T-helper 1 cell treated with Interleukin-12 subunit alpha and Interleukin-12 subunit beta and Interleukin-4 antibody, amounts not matched to agents 30 μg/mL and 1 μg/mL, for 36 hours (primary cell): ENCODE data around the gene PIM1.

Experiments used
- H3K27ac Mint-ChIP-seq: one replicate; pipeline ENCODE4 v1.8.0; 2021; ENCODE audit warnings: mild to moderate bottlenecking, mixed read lengths
- H3K27me3 Mint-ChIP-seq: one replicate; pipeline ENCODE4 v1.8.0; 2021; ENCODE audit warnings: low read depth, mixed read lengths
- H3K36me3 Mint-ChIP-seq: one replicate; pipeline ENCODE4 v1.8.0; 2021; ENCODE audit warnings: low read depth, mixed read lengths
- H3K4me1 Mint-ChIP-seq: one replicate; pipeline ENCODE4 v1.8.0; 2021; ENCODE audit warnings: low read depth, mixed read lengths
- H3K4me3 Mint-ChIP-seq: one replicate; pipeline ENCODE4 v1.8.0; 2021; ENCODE audit warnings: mild to moderate bottlenecking, moderate library complexity, mixed read lengths
- H3K9me3 Mint-ChIP-seq: one replicate; pipeline ENCODE4 v1.8.0; 2021; ENCODE audit warnings: mixed read lengths

Gene PIM1

DNA sequence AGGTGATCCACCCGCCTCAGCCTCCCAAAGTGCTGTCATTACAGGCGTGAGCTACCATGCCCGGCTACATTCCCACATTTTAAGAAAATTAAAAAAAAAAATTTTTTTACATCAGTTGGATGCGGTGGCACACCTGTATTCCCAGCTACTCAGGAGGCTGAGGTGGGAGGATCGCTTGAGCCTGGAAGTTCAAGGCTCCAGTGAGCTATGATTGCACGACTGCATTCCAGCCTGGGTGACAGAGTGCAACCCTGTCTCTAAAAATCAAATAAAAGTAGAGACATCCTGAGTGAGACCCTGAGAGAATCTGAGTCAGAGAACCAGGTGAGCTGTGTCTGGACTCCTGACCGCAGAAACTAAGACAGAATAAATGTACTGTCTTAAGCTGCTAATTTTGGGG lies 38.8 kb downstream of the PIM1 start:
- no peaks in the 10 kb centered on the region for H3K9me3 Mint-ChIP-seq
- H3K36me3 Mint-ChIP-seq, result peaks cover 5% of the 10 kb centered on the region
- H3K27me3 Mint-ChIP-seq, result no peaks in the 10 kb centered on the region
- no peak overlapping the region for H3K4me3 Mint-ChIP-seq
- H3K27ac Mint-ChIP-seq, result peak overlapping the region; percentile 94
- H3K4me1 Mint-ChIP-seq, result peaks cover 56% of the 10 kb centered on the region

DNA sequence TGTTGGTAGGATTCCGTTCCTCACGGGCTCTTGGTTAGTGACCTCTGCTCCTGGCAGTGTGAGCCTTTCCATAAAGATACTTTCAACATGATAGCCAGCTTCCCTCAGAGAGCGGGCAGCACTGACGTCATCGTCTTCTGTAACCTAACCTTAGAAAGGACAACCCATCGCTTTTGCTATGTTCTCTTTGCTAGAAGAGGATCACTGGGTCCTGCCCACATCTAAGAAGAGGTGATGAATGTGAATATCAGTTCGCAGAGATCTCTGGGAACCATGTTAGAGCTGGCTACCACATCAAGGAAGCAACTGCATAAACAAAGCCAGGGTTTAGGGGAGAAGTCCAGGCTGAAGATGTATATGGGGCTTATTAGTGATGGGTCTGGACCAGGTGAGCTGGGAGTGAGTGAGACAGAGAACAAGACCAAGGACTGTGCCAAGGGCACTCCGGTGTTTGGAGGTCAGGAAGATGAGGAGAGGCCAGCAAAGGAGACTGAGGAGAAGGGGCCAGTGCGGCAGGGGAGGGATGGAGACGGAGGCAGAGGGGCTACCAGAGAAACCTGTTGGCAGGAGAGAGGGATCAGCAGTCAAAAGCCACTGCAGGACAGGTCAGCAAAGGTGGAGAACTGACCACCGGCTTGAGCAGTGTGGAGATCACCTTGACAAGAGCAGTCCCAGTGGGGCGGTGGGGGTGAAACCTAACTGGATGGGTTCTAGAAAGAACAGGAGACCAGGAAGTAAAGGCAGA lies 39.7 kb downstream of the PIM1 start:
- Mint-ChIP-seq H3K4me1 (peaks cover 50% of the 10 kb centered on the region), H3K9me3 (no peaks in the 10 kb centered on the region), H3K4me3 (peak overlapping the region; percentile 63), H3K36me3 (peaks cover 5% of the 10 kb centered on the region), H3K27ac (peak overlapping the region; percentile 94), H3K27me3 (no peaks in the 10 kb centered on the region)

DNA sequence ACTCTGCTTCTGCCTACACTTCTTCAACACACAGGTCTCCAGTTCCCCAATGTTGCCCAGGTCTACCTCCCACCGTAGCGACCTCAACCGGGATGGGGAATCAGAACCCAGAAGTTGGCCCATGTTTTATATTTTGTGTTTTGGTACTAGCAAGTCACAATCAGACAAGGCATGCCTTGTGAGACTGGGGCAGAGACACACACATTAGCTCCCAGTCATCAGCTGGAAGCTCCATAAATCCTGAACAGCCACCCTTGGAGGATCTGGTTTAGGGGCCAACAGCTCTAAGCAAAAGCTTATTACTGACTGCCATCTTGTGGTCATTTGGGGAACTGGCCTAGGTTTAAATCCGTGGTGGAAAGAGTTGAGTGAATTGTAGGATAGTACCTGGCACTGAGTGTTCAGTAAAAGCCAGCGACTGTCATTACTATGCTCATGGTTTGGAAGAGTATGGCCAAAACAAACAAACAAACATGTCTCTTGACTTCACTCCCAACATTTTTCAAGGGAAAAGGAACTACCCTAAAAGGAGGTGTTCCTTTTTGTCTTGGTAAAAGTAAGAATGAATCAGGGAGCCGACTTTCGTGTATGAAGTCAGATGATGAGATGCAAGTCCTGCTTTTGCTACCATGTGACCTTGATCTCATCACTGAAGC lies 40.5 kb downstream of the PIM1 start:
- peaks cover 47% of the 10 kb centered on the region for H3K4me1 Mint-ChIP-seq
- H3K4me3 Mint-ChIP-seq, result peak overlapping the region; percentile 41
- no peaks in the 10 kb centered on the region for H3K9me3 Mint-ChIP-seq
- peaks cover 5% of the 10 kb centered on the region for H3K36me3 Mint-ChIP-seq
- no peaks in the 10 kb centered on the region for H3K27me3 Mint-ChIP-seq
- peak overlapping the region; percentile 94 for H3K27ac Mint-ChIP-seq

DNA sequence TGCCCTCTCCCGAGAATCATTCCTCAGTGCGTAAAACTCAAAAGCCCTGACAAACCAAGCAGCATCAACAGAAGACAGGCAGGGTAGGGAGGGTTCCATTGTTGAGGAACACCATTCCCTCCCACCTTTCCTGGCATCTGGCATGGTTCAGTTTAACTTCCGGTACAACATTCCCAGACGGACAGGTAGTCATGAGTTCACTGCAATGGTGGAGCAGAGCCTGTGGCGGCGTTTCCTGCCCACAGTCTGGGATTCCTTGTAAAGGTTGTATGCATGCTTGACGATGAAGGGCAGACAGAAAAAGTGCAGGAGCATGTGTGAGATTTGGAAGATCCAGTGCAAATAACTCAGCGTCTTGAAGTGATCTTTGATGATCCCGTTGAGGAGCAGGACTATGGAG lies 42.3 kb downstream of the PIM1 start:
- H3K27me3 Mint-ChIP-seq, result no peaks in the 10 kb centered on the region
- H3K4me3 Mint-ChIP-seq, result no peak overlapping the region
- no peak overlapping the region for H3K27ac Mint-ChIP-seq
- H3K9me3 Mint-ChIP-seq, result no peaks in the 10 kb centered on the region
- peaks cover 5% of the 10 kb centered on the region for H3K36me3 Mint-ChIP-seq
- H3K4me1 Mint-ChIP-seq, result peaks cover 39% of the 10 kb centered on the region

DNA sequence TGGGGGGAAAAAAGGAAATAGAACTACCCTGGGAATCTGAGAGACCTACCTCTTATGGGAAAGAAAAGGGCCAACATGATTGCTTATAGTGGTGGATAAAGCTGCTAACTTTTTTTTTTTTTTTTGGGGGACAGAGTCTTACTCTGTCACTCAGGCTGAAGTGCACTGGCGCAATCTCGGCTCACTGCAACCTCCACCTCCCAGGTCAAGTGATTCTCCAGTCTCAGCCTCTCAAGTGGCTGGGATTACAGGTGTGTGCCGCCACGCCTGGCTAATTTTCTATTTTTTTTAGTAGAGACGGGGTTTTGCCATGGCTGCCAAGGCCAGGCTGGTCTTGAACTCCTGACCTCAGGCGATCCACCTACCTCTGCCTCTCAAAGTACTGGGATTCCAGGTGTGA lies 48.1 kb downstream of the PIM1 start:
- no peak overlapping the region for H3K4me3 Mint-ChIP-seq
- H3K27ac Mint-ChIP-seq, result no peak overlapping the region

DNA sequence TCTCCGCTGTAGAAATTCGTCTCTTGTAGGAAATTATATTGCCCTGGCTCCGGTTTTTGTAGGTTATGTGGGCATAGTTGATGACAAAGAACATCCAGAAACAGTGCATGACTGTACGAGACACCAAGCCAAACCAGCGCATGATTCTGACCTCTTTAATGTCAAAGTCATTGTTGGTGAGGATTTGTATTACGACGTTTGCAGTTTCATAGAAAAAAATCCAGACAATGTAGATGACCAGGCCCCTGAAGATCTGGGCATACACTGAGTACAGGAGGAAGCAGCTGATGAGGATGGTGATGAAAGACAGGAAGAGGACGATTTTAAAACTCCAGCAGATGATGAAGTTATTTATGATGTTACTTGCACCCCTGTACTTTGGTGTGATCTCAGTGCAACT lies 48.6 kb downstream of the PIM1 start:
- Mint-ChIP-seq H3K27me3 (no peaks in the 10 kb centered on the region), H3K4me3 (no peak overlapping the region), H3K9me3 (peaks cover 4% of the 10 kb centered on the region), H3K27ac (no peak overlapping the region), H3K4me1 (peaks cover 39% of the 10 kb centered on the region), H3K36me3 (no peaks in the 10 kb centered on the region)

More for the DNA sequence above, 48.1 kb downstream of the PIM1 start:
- Mint-ChIP-seq H3K36me3 (no peaks in the 10 kb centered on the region), H3K27me3 (no peaks in the 10 kb centered on the region), H3K9me3 (peaks cover 4% of the 10 kb centered on the region), H3K4me1 (peaks cover 38% of the 10 kb centered on the region)

DNA sequence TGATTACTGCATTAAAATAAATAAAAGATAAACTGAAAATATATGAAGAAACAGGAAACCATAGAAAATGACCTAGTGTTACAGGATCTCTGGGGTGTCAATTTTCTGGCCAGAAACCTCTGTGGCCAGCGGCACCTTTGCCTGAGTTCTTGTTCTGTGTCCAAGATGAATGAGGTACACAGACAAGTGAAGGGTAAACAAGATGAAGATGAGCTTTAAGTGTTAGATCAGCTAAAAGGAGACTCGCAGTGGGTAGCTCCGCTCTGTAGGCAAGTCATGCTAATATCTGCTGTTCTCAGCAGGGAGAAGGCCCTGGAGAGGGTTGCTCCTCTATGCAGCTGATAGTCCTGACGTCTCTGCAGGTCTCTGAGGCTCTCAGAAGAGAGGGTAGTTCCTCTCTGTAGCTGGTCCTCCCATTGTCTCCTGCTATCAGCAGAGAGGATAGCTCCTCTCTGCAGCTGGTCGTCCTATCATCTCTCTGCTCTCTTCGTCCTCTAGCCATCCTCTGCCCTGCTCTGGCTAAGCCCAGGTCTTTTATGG lies 51.7 kb downstream of the PIM1 start:
- H3K27me3 Mint-ChIP-seq, result no peaks in the 10 kb centered on the region
- H3K27ac Mint-ChIP-seq, result peak overlapping the region; percentile 78
- peaks cover 4% of the 10 kb centered on the region for H3K9me3 Mint-ChIP-seq
- no peaks in the 10 kb centered on the region for H3K36me3 Mint-ChIP-seq
- peaks cover 36% of the 10 kb centered on the region for H3K4me1 Mint-ChIP-seq
- H3K4me3 Mint-ChIP-seq, result peak overlapping the region; percentile 73

DNA sequence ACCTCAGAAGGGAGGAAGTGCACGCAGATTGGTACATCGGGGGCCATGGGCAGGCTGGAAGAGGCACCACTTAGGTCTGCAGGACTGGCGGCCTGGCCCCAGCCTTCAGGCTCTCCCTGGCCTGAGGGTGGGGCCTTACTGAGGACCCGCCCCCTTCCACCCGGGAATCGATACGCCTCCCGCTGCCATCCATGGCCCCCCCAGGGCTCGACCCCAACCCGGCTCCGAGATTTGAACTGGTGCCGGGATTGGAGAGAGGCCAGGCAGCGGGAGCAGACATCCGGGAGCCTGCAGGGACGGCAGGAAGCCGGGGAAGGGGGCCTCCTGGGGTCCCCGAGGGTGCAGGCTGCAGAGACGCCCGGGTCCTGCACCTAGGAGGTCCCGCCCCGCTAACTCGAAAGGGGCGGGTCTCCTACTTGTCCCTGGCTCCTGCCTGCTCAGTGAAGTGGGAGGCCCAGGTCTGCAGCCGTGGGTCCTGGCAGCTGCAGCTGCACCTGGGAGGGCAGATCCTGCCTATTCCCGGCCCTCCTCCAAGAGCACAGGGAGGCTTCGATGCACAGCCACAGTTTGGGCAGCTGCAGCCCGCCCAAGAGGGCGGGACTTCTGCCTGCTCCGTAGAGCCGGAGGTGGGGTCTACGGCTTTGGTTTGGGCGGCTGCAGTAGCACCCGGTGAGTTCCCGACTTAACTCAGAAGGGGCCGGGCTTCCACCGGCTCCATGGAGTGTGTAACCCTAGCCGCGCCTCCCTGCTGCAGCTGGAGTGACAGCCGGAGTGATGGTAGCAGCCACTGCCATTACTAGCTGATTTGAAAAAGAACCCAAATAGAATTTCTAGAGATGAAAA lies 52.4 kb downstream of the PIM1 start:
- H3K27me3 Mint-ChIP-seq, result no peaks in the 10 kb centered on the region
- H3K4me3 Mint-ChIP-seq, result peak overlapping the region; percentile 73
- peak overlapping the region; percentile 78 for H3K27ac Mint-ChIP-seq
- H3K36me3 Mint-ChIP-seq, result no peaks in the 10 kb centered on the region
- H3K4me1 Mint-ChIP-seq, result peaks cover 36% of the 10 kb centered on the region
- H3K9me3 Mint-ChIP-seq, result peaks cover 4% of the 10 kb centered on the region

DNA sequence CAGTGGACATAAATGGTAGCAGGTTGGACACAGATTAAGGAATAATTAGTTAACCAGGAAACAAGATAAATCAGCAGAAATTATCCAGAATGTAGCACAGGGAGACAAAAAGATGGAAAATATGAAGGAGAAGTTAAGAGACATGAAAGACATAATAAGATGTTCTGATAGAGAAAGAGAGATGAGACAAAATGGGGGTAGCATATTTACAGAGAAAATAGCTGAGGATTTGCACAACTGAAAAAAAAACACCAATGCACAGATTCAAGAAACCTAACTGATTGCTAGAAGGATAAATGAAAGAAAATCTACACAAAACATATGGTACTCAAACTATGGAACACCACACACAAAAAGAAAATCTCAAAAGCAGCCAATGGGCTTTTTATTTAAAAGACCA lies 53.0 kb downstream of the PIM1 start:
- H3K36me3 Mint-ChIP-seq, result no peaks in the 10 kb centered on the region
- H3K4me1 Mint-ChIP-seq, result peaks cover 34% of the 10 kb centered on the region
- no peaks in the 10 kb centered on the region for H3K27me3 Mint-ChIP-seq
- H3K27ac Mint-ChIP-seq, result peak overlapping the region; percentile 60
- peak overlapping the region; percentile 73 for H3K4me3 Mint-ChIP-seq
- H3K9me3 Mint-ChIP-seq, result peaks cover 4% of the 10 kb centered on the region
